DOHH2 (cell line): ENCODE data around the gene PTPRK.

Source experiments
- H3F3A ChIP-seq: fragments of 200-600 bp; sonication (generic), shearing (Covaris generic); 2 replicates; pipeline ENCODE4 v1.6.0; 2016; ENCODE audit warnings: antibody characterized with exemption, mild to moderate bottlenecking; ENCODE audit not compliant: control insufficient read depth, insufficient read depth
- H3K27ac ChIP-seq: fragments of 200-600 bp; sonication (generic); 2 replicates; pipeline ENCODE4 v1.5.1; 2014; ENCODE audit warnings: low read depth, mild to moderate bottlenecking, low read length, moderate library complexity
- H3K27me3 ChIP-seq: fragments of 200-600 bp; sonication (generic); 2 replicates; pipeline ENCODE4 v1.6.1; 2014; ENCODE audit warnings: mild to moderate bottlenecking, low read length, mixed read lengths; ENCODE audit not compliant: control insufficient read depth
- H3K36me3 ChIP-seq: fragments of 200-600 bp; sonication (generic); 2 replicates; pipeline ENCODE4 v1.6.1; 2014; ENCODE audit warnings: mild to moderate bottlenecking, low read length, moderate library complexity, mixed read lengths; ENCODE audit not compliant: control insufficient read depth
- H3K4me1 ChIP-seq: fragments of 200-600 bp; sonication (generic); 2 replicates; pipeline ENCODE4 v1.6.1; 2014; ENCODE audit warnings: mild to moderate bottlenecking, low read length, mixed read lengths; ENCODE audit not compliant: control insufficient read depth
- H3K4me2 ChIP-seq: fragments of 200-600 bp; sonication (generic); 2 replicates; pipeline ENCODE4 v1.6.0; 2014; ENCODE audit warnings: mild to moderate bottlenecking, low read length, moderate library complexity
- H3K4me3 ChIP-seq: fragments of 200-600 bp; sonication (generic); 2 replicates; pipeline ENCODE4 v1.5.1; 2014; ENCODE audit warnings: mild to moderate bottlenecking, low read length, mixed read lengths
- H3K79me2 ChIP-seq: fragments of 200-600 bp; sonication (generic); 2 replicates; pipeline ENCODE4 v1.6.1; 2014; ENCODE audit warnings: mild to moderate bottlenecking, low read length, mixed read lengths; ENCODE audit not compliant: control insufficient read depth
- H3K9me2 ChIP-seq: fragments of 200-600 bp; sonication (generic); replicated peaks from 2 replicates; pipeline ENCODE4 v1.6.1; 2014; ENCODE audit warnings: mild to moderate bottlenecking, low read length, mixed read lengths; ENCODE audit not compliant: control insufficient read depth
- H3K9me3 ChIP-seq: fragments of 200-600 bp; sonication (generic); 2 replicates; pipeline ENCODE4 v1.6.1; 2014; ENCODE audit warnings: antibody characterized with exemption, low read length, mixed read lengths; ENCODE audit not compliant: control insufficient read depth, insufficient read depth
- H4K20me1 ChIP-seq: fragments of 200-600 bp; sonication (generic); 2 replicates; pipeline ENCODE4 v1.6.0; 2014; ENCODE audit warnings: low read depth, mild to moderate bottlenecking, antibody characterized with exemption, low read length, moderate library complexity; ENCODE audit not compliant: control insufficient read depth, insufficient read depth
- EZH2phosphoT487 ChIP-seq: fragments of 200-600 bp; sonication (generic); IDR thresholded peaks from 2 replicates; pipeline ENCODE4 v1.6.1; 2017; ENCODE audit warnings: borderline replicate concordance, mild to moderate bottlenecking, antibody characterized with exemption, low read length, moderate library complexity, mixed read lengths
- TF ChIP-seq, protein P1 (sequence below): fragments of 200-600 bp; sonication (generic); IDR thresholded peaks from one replicate; pipeline ENCODE4 v1.5.1; 2014; ENCODE audit warnings: antibody characterized with exemption, mild to moderate bottlenecking, low read depth, low read length; ENCODE audit not compliant: poor library complexity, severe bottlenecking

The PTPRK gene

DNA sequence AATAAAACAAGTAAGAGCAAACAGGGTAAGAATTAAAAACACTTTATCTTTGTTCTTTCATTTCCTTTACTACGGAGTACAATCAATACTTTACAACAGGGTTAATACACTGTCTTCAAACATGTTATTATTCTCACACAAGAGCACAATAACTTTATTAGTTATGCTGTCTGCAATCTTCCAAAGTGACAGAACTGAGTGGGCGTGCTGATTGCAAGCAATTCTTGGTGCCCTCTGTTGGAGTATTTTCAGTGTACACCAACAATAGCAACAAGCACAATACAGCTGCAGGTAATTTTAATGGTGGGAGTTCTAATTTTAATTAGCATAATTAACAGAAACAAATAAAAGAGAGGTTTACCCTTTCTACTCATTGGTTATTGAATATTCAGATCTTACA lies 33.9 kb upstream of the PTPRK start:
- no peaks in the 10 kb centered on the region for H4K20me1 ChIP-seq
- no peak overlapping the region for H3K4me3 ChIP-seq
- H3K27me3 ChIP-seq: no peaks in the 10 kb centered on the region
- TF ChIP-seq, protein P1, sequence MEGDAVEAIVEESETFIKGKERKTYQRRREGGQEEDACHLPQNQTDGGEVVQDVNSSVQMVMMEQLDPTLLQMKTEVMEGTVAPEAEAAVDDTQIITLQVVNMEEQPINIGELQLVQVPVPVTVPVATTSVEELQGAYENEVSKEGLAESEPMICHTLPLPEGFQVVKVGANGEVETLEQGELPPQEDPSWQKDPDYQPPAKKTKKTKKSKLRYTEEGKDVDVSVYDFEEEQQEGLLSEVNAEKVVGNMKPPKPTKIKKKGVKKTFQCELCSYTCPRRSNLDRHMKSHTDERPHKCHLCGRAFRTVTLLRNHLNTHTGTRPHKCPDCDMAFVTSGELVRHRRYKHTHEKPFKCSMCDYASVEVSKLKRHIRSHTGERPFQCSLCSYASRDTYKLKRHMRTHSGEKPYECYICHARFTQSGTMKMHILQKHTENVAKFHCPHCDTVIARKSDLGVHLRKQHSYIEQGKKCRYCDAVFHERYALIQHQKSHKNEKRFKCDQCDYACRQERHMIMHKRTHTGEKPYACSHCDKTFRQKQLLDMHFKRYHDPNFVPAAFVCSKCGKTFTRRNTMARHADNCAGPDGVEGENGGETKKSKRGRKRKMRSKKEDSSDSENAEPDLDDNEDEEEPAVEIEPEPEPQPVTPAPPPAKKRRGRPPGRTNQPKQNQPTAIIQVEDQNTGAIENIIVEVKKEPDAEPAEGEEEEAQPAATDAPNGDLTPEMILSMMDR: no peak
- no peak for TF ChIP-seq EZH2phosphoT487
- H3K36me3 ChIP-seq: no peaks in the 10 kb centered on the region
- H3K4me2 ChIP-seq: no peak overlapping the region
- H3F3A ChIP-seq: no peaks in the 10 kb centered on the region
- H3K9me2 ChIP-seq: no peaks in the 10 kb centered on the region
- H3K27ac ChIP-seq: no peak overlapping the region
- no peaks in the 10 kb centered on the region for H3K4me1 ChIP-seq
- H3K79me2 ChIP-seq: no peaks in the 10 kb centered on the region
- H3K9me3 ChIP-seq: no peaks in the 10 kb centered on the region

DNA sequence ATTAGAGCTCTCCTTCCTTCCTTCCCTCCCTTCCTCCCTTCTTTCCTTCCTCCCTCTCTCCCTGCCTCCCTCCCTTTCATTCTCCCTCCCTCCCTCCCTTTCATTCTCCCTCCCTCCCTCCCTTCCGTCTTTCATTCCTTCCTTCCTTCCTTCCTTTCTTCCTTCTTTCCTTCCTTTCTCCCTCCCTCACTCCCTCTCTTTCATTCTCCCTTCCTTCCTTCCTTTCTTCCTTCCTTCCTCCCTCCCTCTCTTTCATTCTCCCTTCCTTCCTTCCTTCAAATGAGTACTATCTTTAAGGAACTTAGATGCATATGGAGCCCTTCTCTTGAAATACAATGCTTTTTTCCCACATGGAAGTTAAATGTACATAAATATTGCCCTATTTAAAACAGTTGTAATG lies 20.9 kb upstream of the PTPRK start:
- Histone ChIP-seq H3F3A (no peaks in the 10 kb centered on the region), H3K27me3 (no peaks in the 10 kb centered on the region), H3K27ac (no peak overlapping the region), H3K9me3 (no peaks in the 10 kb centered on the region), H4K20me1 (no peaks in the 10 kb centered on the region), H3K4me2 (no peak overlapping the region), H3K36me3 (no peaks in the 10 kb centered on the region), H3K79me2 (no peaks in the 10 kb centered on the region), H3K4me3 (no peak overlapping the region), H3K9me2 (no peaks in the 10 kb centered on the region), H3K4me1 (no peaks in the 10 kb centered on the region)
- TF ChIP-seq EZH2phosphoT487: no peak
- TF ChIP-seq, protein P1: no peak

DNA sequence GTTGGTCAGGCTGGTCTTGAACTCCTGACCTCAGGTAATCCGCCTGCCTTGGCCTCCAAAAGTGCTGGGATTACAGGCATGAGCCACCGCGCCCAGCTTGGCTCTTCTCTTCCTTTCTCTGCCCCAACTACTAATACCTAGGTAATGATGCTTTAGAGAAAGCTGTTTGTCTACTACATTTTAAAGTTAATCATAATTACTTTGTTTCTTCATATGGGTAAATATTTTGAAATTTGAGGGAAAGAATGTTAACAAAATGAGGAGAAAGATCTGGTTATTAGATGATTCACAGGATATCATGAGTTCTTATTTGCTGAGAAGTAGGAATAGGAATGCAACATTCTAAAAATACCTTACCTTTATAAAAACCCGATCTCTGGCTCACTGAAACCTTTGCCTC lies 18.4 kb upstream of the PTPRK start:
- Histone ChIP-seq H3K36me3 (no peaks in the 10 kb centered on the region), H3K4me2 (no peak overlapping the region), H4K20me1 (no peaks in the 10 kb centered on the region), H3K27me3 (no peaks in the 10 kb centered on the region), H3K4me3 (no peak overlapping the region), H3K9me2 (no peaks in the 10 kb centered on the region), H3K27ac (no peak overlapping the region), H3K79me2 (no peaks in the 10 kb centered on the region), H3K9me3 (no peaks in the 10 kb centered on the region), H3F3A (no peaks in the 10 kb centered on the region), H3K4me1 (no peaks in the 10 kb centered on the region)
- TF ChIP-seq EZH2phosphoT487: no peak
- TF ChIP-seq, protein P1: no peak

DNA sequence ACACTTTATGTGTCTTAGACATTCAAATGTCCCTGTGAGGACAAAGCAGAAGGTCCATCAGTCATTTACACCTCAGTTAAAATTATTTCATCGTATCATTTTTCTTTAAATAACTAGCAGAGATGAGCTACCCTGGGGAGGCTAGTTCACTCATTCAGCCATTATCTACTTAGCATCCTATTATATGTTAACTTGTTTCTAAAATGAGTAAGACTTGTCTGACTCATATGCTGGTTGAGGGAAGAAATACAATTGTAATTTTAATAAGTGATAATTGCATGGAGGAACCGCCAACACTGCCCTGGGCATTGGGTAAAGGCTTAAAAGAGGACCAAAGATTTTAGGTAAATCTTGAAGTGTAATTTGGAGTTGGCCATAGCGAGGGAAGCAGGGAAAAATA lies 12.4 kb upstream of the PTPRK start:
- Histone ChIP-seq H3K4me1 (no peaks in the 10 kb centered on the region), H3K4me2 (no peak overlapping the region), H3K36me3 (no peaks in the 10 kb centered on the region), H3K27ac (no peak overlapping the region), H3K9me3 (no peaks in the 10 kb centered on the region), H3K9me2 (no peaks in the 10 kb centered on the region), H3K27me3 (no peaks in the 10 kb centered on the region), H3K79me2 (no peaks in the 10 kb centered on the region), H4K20me1 (no peaks in the 10 kb centered on the region), H3K4me3 (no peak overlapping the region), H3F3A (no peaks in the 10 kb centered on the region)
- no peak for TF ChIP-seq EZH2phosphoT487
- TF ChIP-seq, protein P1: no peak
